AG09319 (cell line): ENCODE results near the gene ANP32D.
"Not testable (repeated sequence)": the region's sequence is repeated elsewhere in the genome, so short reads cannot be mapped to it uniquely, and the experiment has no call there.

Experiments used
- DNase-seq: peaks from one replicate; pipeline ENCODE4 v3.0.0-alpha.2; 2010; ENCODE audit warnings: low read depth; ENCODE audit errors: extremely low read depth
- TF ChIP-seq, protein P1 (sequence below): IDR thresholded peaks from 2 replicates; pipeline ENCODE4 v1.5.1; 2011; ENCODE audit warnings: low read depth, mild to moderate bottlenecking, inconsistent platforms, low read length, moderate library complexity

The ANP32D gene

GRCh38 chr12:48472259-48472658 lies at the start of gene ANP32D:
TSS of gene ANP32D (plus strand) at chr12:48472559. CDS start at chr12:48472665, 106 bp downstream.
- TF ChIP-seq, protein P1, sequence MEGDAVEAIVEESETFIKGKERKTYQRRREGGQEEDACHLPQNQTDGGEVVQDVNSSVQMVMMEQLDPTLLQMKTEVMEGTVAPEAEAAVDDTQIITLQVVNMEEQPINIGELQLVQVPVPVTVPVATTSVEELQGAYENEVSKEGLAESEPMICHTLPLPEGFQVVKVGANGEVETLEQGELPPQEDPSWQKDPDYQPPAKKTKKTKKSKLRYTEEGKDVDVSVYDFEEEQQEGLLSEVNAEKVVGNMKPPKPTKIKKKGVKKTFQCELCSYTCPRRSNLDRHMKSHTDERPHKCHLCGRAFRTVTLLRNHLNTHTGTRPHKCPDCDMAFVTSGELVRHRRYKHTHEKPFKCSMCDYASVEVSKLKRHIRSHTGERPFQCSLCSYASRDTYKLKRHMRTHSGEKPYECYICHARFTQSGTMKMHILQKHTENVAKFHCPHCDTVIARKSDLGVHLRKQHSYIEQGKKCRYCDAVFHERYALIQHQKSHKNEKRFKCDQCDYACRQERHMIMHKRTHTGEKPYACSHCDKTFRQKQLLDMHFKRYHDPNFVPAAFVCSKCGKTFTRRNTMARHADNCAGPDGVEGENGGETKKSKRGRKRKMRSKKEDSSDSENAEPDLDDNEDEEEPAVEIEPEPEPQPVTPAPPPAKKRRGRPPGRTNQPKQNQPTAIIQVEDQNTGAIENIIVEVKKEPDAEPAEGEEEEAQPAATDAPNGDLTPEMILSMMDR, result no peak
- DNase-seq, result no peak

DNA sequence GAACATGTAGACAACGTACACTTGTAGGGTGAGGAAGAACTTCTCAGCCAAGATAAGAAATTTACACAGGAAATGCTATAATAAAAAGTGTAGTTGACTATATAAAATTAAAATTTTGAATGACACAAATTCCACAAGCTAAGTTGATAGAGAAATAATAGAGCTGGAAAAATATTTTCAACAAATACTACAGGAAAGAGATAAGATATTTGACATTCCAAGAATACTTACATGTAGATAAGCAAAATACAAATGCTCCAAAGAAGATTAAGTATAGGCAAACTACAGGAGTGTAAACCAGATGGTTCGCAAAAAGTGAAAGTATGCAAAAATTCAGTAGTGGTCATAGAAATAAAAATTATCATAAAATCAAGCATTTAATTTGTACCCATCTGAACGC lies 49.2 kb upstream of the ANP32D start:
- no peak for DNase-seq
- TF ChIP-seq, protein P1, result no peak

DNA sequence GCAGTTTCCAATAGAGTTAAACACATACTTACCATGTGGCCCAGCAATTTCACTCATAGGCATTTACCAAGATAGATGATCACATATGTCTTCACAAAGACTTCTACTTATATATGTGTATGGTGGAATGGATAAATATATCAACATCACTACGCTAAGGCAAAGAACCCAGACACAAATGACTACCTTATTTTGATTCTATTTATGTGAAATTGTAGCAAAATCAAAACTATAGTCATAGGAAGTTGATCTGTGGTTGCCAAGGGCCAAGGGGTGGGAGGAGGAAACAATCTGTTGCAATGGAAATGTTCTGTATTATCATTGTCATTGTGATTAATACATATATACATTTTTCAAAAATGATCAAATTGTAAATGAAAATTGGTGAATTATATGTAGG lies 47.7 kb upstream of the ANP32D start:
- TF ChIP-seq, protein P1, result no peak
- DNase-seq, result no peak

GRCh38 chr12:48434016-48434415 lies 38.3 kb upstream of the ANP32D start:
- not testable (repeated sequence) for DNase-seq

DNA sequence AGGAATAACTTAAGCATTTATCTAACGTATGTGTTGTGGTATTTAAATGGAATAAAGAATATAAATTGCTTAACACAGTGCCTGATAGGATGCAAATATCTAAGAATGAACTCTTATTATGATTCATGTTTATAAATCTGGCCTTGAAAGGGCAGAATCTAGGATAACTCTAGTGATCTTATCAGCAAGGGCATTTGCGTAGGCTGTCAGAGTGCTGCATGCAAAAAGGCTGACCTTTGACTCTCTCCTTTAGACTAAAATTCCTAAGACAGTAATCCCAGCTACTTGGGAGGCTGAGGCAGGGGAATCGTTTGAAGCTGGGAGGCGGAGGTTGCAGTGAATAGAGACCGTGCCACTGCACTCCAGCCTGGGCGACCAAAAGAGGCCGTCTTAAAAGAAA lies 31.3 kb upstream of the ANP32D start:
- TF ChIP-seq, protein P1, result no peak
- DNase-seq, result no peak

GRCh38 chr12:48442179-48442847 lies 30.0 kb upstream of the ANP32D start:
- no peak for DNase-seq
- TF ChIP-seq, protein P1, result no peak

DNA sequence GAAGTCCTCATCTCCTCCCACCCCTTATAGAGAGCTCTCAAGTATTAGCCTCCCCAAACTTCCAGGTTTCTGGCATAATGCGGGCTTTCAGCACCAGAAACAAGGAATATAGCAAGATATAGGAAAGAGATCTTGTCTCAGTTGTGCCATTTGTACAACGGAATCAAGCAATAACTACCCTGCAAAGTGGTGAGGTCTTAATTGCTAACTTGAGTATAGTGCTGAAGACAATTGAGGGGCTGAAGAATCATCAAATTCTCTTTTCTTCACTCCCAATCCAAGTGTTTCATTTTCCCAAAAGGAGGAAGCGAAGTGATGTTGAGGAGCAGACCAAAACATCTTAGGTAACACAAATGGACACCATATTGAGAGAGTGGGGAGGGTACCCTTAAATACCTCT lies 26.8 kb upstream of the ANP32D start:
- TF ChIP-seq, protein P1, result no peak
- no peak for DNase-seq

- no peak for DNase-seq
Measured at GRCh38 chr12:48446161-48446776, 26.1 kb upstream of the ANP32D start.

More at GRCh38 chr12:48446161-48446776, 26.1 kb upstream of the ANP32D start:
- TF ChIP-seq, protein P1, result no peak
